Hematopoietic multipotent progenitor cell treated with erythropoietin and hydrocortisone succinate and interleukin-3 and kit ligand, for 17 days (in vitro differentiated cells): ENCODE results near the gene WRAP53.

Source experiments
- DNase-seq: peaks from one replicate; pipeline ENCODE4 v3.0.0-alpha.2; 2015; ENCODE audit warnings: low spot score

WRAP53 gene

GRCh38 chr17:7709031-7709430 is 20.8 kb downstream of the WRAP53 start:
- DNase-seq = no peak

GRCh38 chr17:7710301-7710700 is 22.0 kb downstream of the WRAP53 start:
- DNase-seq = no peak

GRCh38 chr17:7711051-7711755 is 22.9 kb downstream of the WRAP53 start:
- no peak for DNase-seq

DNA sequence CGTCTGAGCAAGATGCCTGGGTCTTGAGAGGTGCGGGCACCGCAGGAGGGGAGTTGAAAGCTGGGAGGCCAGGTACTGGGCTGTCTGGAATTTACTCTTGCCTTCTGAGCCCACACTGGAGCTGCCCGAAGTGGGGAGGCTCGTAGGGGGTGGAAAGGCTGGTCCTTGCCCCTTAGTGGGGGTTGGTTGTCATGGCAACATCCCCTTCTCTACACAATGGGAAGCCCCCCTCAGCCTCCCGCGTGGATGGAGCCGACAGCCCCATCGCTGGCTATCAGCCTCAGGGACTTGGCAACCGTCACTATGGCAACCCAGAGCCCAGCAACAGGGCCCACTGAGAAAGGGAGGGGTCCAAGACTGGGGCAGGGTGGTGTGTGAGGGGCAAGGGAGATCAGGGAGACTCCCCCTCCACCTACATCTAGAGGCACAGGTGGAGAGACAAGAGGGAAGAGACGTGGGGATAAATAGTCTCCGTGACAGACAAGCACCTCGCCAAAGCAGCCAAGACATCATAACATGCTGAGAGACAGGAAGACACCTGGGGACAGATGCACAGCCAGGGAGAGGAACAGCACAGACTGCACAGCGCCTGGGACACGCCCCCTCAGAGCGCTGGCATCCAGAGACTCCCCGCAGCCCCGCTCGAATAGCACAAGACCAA is 24.0 kb downstream of the WRAP53 start:
- DNase-seq = no peak

DNA sequence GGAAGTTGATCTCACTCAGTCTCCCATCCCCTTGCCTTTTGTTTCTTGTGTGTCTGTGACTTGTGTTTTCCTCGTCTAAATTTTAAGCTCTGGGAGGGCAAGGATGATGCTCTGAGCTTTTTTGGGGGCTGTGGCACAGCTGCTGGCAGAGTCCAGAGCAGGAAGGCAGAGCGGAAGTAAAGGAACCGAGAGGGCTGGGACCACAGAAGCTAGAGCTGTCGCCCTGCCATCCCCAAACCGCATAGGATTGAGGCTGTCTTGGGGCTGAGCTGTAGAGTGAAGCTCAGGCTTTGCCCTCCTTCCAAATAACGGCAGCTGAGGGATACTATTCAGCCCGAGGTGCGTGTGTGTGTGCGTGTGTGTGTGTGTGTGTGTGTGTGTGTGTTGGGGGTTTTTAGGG is 25.5 kb downstream of the WRAP53 start:
- DNase-seq = no peak

DNA sequence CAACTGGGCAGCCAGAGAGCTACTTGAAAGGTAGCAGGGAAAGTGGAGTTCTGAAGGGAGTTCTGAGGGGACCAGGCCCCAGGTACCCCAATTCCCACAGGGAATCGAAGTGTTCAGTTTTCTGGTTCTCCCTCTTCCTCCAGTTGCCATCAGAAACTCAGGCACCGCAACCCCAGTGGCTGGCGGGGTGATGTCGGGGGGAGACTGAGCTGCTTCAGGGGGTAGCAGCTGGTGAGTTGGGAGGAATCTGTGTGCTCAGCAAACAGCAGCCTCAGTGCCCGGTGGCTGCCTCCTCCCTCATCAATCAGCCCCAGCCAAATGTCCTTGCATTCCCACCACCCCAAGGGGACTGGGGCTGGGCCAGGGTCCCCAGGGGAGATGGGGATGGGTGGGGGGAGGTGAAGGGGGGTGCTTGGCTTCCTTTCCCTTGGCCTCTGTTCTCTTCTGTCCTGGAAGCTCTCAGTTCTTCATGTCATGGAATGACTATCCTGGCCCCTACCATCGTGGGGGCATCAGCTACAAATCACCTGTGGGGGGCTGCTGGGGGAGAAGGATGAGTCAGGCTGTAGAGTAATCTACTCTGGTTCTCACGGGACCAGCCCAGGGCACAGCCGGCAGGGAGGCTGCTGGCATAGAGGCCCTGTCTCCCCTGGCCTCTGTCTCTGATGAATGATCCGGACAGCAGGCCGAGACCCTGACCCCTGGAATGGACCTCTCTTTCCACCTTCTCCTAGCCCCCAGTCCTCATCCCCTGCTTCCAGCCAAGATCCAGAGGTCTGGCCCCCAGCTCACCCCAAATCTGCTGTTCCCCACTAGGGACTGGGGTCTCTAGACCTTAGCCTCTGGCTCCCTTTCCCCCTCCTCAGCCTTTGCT is 26.7 kb downstream of the WRAP53 start:
- DNase-seq = no peak

GRCh38 chr17:7715936-7716886 is 27.9 kb downstream of the WRAP53 start:
- DNase-seq = no peak

- no peak for DNase-seq
These were observed 28.9 kb downstream of the WRAP53 start, which contains the start of gene DNAH2 for GRCh38 chr17:7716901-7717755. Gene DNAH2, plus strand, starts transcription at chr17:7717744. Its CDS starts 1,991 bp downstream, at chr17:7719735.

GRCh38 chr17:7717756-7718350 is 29.6 kb downstream of the WRAP53 start:
- DNase-seq = no peak

DNA sequence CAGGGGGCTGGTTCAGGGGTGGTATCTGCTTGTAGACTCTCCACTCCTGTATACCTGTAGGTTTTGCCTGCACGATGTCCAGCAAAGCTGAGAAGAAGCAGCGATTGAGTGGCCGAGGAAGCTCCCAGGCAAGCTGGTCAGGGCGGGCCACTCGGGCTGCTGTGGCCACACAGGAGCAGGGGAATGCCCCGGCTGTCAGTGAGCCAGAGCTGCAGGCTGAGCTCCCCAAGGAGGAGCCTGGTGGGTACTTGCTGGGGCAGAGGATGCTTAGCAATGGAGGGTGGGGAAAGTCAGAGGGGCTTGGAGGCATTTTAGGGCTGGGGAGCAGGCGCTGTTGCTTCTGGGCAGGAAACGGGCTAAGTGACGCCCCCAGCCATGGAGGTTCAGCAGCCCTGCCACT is 31.4 kb downstream of the WRAP53 start:
- DNase-seq = no peak

GRCh38 chr17:7720125-7720524 is 31.8 kb downstream of the WRAP53 start:
- no peak for DNase-seq

GRCh38 chr17:7721612-7722011 is 33.3 kb downstream of the WRAP53 start:
- DNase-seq = no peak

GRCh38 chr17:7727886-7728285 is 39.6 kb downstream of the WRAP53 start:
- no peak for DNase-seq

DNA sequence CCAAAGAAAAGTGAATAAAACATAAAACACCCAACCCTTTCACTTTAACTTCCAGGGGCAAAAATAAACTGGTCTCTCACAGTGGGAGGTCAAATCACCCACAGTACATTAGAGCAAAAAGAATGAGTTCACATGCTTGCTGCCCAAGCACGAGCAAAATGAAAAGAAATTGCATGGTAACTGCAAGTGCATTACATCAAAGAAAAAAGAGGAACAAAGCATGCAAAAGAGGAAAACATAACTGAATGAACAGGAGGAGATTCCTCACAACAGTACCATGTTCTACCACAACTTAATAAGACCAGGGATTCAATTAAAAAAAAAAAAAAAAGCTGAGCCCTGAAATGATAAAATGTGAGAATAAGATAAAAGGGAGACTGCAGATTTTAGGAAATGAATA is 41.5 kb downstream of the WRAP53 start:
- DNase-seq = no peak

DNA sequence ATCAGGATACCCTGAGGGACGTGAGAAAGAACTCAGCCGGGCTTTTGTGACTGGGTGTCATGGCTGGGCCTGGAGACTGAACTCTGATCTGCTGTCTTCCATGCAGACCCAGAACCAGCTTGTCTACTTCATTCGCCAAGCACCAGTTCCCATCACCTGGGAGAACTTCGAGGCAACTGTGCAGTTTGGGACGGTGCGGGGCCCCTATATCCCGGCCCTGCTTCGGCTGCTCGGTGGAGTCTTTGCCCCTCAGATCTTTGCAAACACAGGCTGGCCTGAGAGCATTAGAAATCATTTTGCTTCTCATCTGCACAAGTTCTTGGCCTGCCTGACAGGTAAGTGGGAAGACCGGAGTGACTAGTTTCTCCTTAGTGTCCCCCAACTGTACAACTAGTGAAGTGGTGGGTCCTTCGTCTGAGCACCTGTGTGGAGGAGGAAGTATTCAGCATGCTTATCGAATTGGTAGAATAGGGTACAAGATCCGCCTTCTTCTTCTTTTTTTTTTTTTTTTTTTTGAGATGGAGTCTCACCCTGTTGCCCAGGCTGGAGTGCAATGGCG is 44.8 kb downstream of the WRAP53 start:
- DNase-seq = no peak

- DNase-seq = no peak
These were observed 49.3 kb downstream of the WRAP53 start for GRCh38 chr17:7737601-7738000.

DNA sequence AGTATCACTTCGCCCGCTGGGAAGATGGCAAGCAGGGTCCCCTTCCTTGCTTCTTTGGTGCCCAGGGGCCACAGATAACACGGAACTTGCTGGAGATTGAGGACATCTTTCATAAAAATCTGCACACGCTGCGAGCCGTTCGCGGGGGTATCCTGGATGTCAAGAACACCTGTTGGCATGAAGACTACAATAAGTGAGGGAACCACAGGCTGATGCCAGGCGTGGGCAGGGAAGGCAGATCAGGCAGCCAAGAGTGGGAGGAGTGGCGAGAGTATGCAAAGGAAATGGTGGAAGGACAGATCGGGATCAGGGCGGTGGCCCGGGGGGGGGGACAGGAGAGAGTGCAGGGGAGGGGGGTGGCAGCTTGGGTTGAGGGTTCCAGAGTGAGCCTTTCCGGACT is 51.5 kb downstream of the WRAP53 start:
- no peak for DNase-seq

- DNase-seq = no peak
These were observed 52.3 kb downstream of the WRAP53 start for GRCh38 chr17:7740481-7741001.

GRCh38 chr17:7742729-7743128 is 54.5 kb downstream of the WRAP53 start:
- DNase-seq = no peak

DNA sequence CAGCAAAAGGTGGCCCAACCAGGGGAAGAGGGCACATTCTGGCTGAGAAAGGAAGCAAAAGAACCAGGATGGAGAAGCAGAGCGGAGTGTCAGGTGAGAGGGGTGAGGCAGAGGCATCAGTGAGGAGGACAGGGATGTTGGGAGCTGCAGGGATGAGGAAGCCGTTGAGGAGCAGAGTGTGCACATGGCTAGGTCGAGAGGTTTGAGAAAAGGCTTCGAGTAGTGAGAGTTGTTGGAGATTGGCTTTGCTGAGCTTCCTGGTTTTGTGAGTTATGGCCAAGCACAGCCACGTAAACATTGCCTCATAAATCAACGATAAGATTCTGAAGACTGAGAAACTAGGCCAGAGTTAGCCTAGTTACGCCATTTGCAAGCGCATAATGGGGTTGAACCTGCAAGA is 56.1 kb downstream of the WRAP53 start:
- no peak for DNase-seq
